Natural killer cell (primary cell): ENCODE data around the gene KIF6. TPM values are rescaled to one million over a fixed set of nuclear protein-coding genes. Genes with fewer than 3 reads are reported as not detected.

Experiments used
- ATAC-seq, 3 donors: fragments of 150-1000 bp in 2 of 3; fragments of 200-7000 bp in 1 of 3; cut with Tn5 transposase; 1 replicate in 1 of 3; 2 replicates in 2 of 3; pipeline ENCODE4 v1.10.0; 2021; ENCODE audit warnings: mild to moderate bottlenecking in 2 of 3, moderate library complexity in 2 of 3
- DNase-seq, 2 donors: peaks; one replicate each; pipeline versions ENCODE4 v3.0.0 to v3.0.0-alpha.2; 2013 to 2021; ENCODE audit warnings: mixed read lengths in 1 of 2
- H3K27ac ChIP-seq: one replicate; pipeline ENCODE4 v1.5.1; 2013; ENCODE audit warnings: mild to moderate bottlenecking, low read length
- H3K27me3 ChIP-seq: one replicate; pipeline ENCODE4 v1.6.1; 2013; ENCODE audit warnings: low read length; ENCODE audit not compliant: control insufficient read depth, insufficient read depth
- H3K36me3 ChIP-seq: one replicate; pipeline ENCODE4 v1.6.1; 2013; ENCODE audit warnings: low read length; ENCODE audit not compliant: control insufficient read depth, insufficient read depth
- H3K4me1 ChIP-seq: one replicate; pipeline ENCODE4 v1.6.1; 2013; ENCODE audit warnings: low read length; ENCODE audit not compliant: control insufficient read depth, insufficient read depth
- H3K4me3 ChIP-seq: one replicate; pipeline ENCODE4 v1.5.1; 2013; ENCODE audit warnings: low read length
- H3K9me3 ChIP-seq: one replicate; pipeline ENCODE4 v1.6.1; 2013; ENCODE audit warnings: low read length; ENCODE audit not compliant: control insufficient read depth, insufficient read depth
- H3K27ac Mint-ChIP-seq, 2 donors: one replicate each; pipeline ENCODE4 v1.8.0; 2022; ENCODE audit warnings: mild to moderate bottlenecking in 2 of 2, mixed read lengths in 2 of 2, moderate library complexity in 1 of 2
- H3K27me3 Mint-ChIP-seq, 2 donors: one replicate each; pipeline ENCODE4 v1.8.0; 2022; ENCODE audit warnings: low read depth in 2 of 2, mixed read lengths in 2 of 2
- H3K36me3 Mint-ChIP-seq: one replicate; pipeline ENCODE4 v1.8.0; 2022; ENCODE audit warnings: mixed read lengths
- H3K4me1 Mint-ChIP-seq, 2 donors: one replicate each; pipeline ENCODE4 v1.8.0; 2022; ENCODE audit warnings: mixed read lengths in 2 of 2
- H3K4me3 Mint-ChIP-seq: one replicate; pipeline ENCODE4 v1.8.0; 2022; ENCODE audit warnings: mild to moderate bottlenecking, moderate library complexity, mixed read lengths
- H3K9me3 Mint-ChIP-seq, 2 donors: one replicate each; pipeline ENCODE4 v1.8.0; 2022; ENCODE audit warnings: mixed read lengths in 2 of 2
- WGBS: methylation state at CpG from one replicate; pipeline ENCODE4 v1.1.7; 2013; ENCODE audit warnings: missing lambda C conversion rate; ENCODE audit not compliant: insufficient coverage; 5-methylcytosine and 5-hydroxymethylcytosine counted together
- intact Hi-C: fragments of 100-400 bp; cut with micrococcal nuclease; formaldehyde crosslinking; loops from one replicate; pipeline ENCODE4 v1.14.2; 2022
- total RNA-seq, 4 donors: library from RNA; stranded (reverse); fragments of 120-200 nt in 1 of 4; gene quantifications; one replicate each; pipeline versions ENCODE4 v1.2.3 to v1.2.4, GENCODE V29; 2013 to 2022
- TF ChIP-seq, protein P1 (sequence below): fragments of 200-600 bp; IDR thresholded peaks from one replicate; pipeline ENCODE4 v1.8.0; 2022; ENCODE audit warnings: antibody characterized with exemption

KIF6 gene
- total RNA-seq, 3 donors from 2014 or later (not counting 1 experiment from before 2014, with no cell fraction given), result not detected

DNA sequence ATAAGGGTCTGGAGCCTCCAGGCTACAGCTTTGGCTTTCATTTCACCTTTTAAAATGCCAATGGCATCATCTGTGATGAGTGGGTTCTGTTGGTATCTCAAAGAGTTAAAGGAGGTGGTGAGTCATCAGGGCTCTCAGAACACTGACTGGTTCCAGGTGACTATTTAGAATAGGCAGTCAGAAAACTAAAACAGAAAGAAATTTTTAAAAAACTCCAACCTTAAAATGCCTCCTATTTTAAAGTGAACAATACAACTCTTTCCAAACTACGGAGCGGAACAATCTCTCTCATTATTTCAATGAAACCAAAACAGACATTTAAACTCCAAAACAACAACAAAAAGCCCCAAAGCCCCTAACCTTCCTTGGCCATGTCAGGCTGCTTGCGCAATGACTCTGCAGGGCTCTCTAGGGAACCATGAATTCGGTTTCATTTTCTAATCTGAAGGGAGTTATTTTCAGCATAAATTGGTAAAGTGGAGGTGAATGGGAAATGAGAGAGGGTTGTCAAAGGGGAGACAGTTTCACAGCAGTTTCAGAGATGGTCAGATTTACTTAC is 194.9 kb downstream of the KIF6 start:
- 57% methylated on average over 4 of the region's 4 CpGs for WGBS
- H3K27me3 ChIP-seq, result no peaks in the 10 kb centered on the region
- no peak overlapping the region for H3K27ac ChIP-seq
- H3K4me3 Mint-ChIP-seq, result no peak overlapping the region
- ATAC-seq (no peak), DNase-seq (no peak)
- peaks cover 3% of the 10 kb centered on the region for H3K9me3 ChIP-seq
- intact Hi-C loops, result no loop called here
- no peak overlapping the region for H3K4me3 ChIP-seq
- H3K36me3 ChIP-seq, result no peaks in the 10 kb centered on the region
- no peaks in the 10 kb centered on the region for H3K9me3 Mint-ChIP-seq
- H3K36me3 Mint-ChIP-seq, result no peaks in the 10 kb centered on the region
- no peaks in the 10 kb centered on the region for H3K4me1 Mint-ChIP-seq
- H3K27ac Mint-ChIP-seq, result no peak overlapping the region
- H3K27me3 Mint-ChIP-seq, result peaks cover 22 to 46% of the 10 kb centered on the region in 2 donors
- no peaks in the 10 kb centered on the region for H3K4me1 ChIP-seq
- TF ChIP-seq, protein P1, sequence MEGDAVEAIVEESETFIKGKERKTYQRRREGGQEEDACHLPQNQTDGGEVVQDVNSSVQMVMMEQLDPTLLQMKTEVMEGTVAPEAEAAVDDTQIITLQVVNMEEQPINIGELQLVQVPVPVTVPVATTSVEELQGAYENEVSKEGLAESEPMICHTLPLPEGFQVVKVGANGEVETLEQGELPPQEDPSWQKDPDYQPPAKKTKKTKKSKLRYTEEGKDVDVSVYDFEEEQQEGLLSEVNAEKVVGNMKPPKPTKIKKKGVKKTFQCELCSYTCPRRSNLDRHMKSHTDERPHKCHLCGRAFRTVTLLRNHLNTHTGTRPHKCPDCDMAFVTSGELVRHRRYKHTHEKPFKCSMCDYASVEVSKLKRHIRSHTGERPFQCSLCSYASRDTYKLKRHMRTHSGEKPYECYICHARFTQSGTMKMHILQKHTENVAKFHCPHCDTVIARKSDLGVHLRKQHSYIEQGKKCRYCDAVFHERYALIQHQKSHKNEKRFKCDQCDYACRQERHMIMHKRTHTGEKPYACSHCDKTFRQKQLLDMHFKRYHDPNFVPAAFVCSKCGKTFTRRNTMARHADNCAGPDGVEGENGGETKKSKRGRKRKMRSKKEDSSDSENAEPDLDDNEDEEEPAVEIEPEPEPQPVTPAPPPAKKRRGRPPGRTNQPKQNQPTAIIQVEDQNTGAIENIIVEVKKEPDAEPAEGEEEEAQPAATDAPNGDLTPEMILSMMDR, result no peak

DNA sequence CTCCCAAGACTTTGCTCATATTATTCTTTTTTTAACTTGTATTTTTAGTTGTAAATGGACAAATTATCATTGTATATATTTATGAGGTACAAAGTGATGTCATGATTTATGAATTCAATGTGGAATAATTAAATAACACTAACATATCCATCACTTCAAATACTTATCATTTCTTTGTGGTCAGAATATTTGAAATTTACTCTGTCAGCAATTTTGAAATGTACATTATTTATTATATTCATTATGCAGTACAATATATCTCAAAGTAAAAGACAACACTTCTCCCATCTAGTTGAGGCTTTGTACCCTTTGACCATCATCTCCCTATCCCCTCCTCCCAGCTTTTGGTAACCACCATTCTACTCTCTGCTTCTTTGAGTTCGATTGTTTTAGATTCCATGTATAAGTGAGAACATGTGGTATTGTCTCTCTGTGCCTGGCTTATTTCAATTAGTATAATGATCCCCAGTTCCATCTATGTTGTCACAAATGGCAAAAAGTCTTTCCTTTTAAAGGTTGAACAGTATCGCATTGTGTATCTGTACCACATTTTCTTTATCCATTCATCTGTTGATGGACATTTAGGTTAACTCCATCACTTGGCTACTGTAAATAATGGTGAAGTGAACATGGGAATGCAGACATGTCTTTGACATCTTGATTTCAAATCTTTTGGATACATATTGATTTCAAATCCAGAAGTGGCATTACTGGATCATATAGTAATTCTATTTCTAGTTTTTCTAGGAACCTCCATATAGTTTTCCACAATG is 197.2 kb downstream of the KIF6 start:
- Histone ChIP-seq H3K36me3 (no peaks in the 10 kb centered on the region), H3K4me3 (no peak overlapping the region), H3K4me1 (no peaks in the 10 kb centered on the region), H3K27ac (no peak overlapping the region), H3K27me3 (no peaks in the 10 kb centered on the region), H3K9me3 (peaks cover 3% of the 10 kb centered on the region)
- DNase-seq, result no peak
- H3K27me3 Mint-ChIP-seq, result peaks cover 19 to 46% of the 10 kb centered on the region in 2 donors
- TF ChIP-seq, protein P1, result no peak
- H3K27ac Mint-ChIP-seq, result no peak overlapping the region
- H3K4me1 Mint-ChIP-seq, result no peaks in the 10 kb centered on the region
- ATAC-seq, result no peak
- WGBS, result 100% methylated on average over 1 of the region's 2 CpGs
- no peaks in the 10 kb centered on the region for H3K36me3 Mint-ChIP-seq
- H3K9me3 Mint-ChIP-seq, result no peaks in the 10 kb centered on the region
- intact Hi-C loops, result no loop called here
- no peak overlapping the region for H3K4me3 Mint-ChIP-seq

DNA sequence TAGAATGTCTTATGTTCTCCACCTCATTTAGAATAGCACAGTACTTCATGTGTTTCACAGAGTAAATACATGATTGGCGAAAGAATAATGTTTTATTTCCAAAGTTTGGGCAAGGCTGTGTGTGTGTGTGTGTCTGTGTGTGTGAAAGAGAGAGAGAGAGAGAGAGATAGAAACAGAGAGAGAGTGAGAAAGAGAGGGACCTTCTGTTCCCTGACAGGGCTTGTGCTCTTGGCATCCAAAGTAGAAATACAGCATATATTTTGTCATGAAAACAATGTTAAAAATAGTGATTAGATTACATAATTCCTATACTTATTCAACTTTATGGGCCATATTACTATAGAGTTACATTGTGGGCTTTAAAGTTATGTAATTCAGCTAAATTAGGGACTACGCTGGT is 201.2 kb downstream of the KIF6 start:
- Mint-ChIP-seq H3K4me1 (no peaks in the 10 kb centered on the region), H3K4me3 (no peak overlapping the region), H3K27ac (no peak overlapping the region), H3K36me3 (no peaks in the 10 kb centered on the region), H3K9me3 (no peaks in the 10 kb centered on the region), H3K27me3 (peaks cover 11 to 28% of the 10 kb centered on the region in 2 donors)
- Histone ChIP-seq H3K27ac (no peak overlapping the region), H3K4me3 (no peak overlapping the region), H3K27me3 (no peaks in the 10 kb centered on the region), H3K9me3 (no peaks in the 10 kb centered on the region), H3K4me1 (no peaks in the 10 kb centered on the region), H3K36me3 (no peaks in the 10 kb centered on the region)
- WGBS, result 84% methylated on average over 2 of the region's 2 CpGs
- intact Hi-C loops, result no loop called here
- no peak for ATAC-seq
- TF ChIP-seq, protein P1, result no peak
- DNase-seq, result no peak
